IMR-90 (cell line): ENCODE measurements around the gene NR2F1. TPM values are rescaled to one million over a fixed set of nuclear protein-coding genes. Genes with fewer than 3 reads are reported as not detected.

Experiments used
- ATAC-seq: fragments of 200-7000 bp; cut with Tn5 transposase; 2 replicates; pipeline ENCODE4 v1.9.1; 2020; ENCODE audit warnings: low read depth, mild to moderate bottlenecking, moderate library complexity
- BruUV-seq: library from RNA; stranded (reverse); fragments of 400-500 nt; replicated peaks from 2 replicates; lab custom pipeline; 2021; lab: Mats Ljungman, UMichigan
- CTCF ChIA-PET: fragments of 300-600 bp; formaldehyde crosslinking; extraction: SDS; loops from one replicate; lab custom pipeline; 2021; ENCODE audit warnings: antibody characterized with exemption; lab: Yijun Ruan, JAX
- POLR2A ChIA-PET: fragments of 300-600 bp; sonication (Branson Sonifier 250); formaldehyde crosslinking; loops from one replicate; lab custom pipeline; 2022; ENCODE audit warnings: antibody characterized with exemption; ENCODE audit not compliant: unreplicated experiment; lab: Charles Lee
- DNase-seq: peaks from one replicate; pipeline ENCODE4 v3.0.0; 2013
- H2AFZ ChIP-seq: replicated peaks from 2 replicates; pipeline ENCODE3; 2013; ENCODE audit warnings: low read length, mild to moderate bottlenecking; ENCODE audit not compliant: poor library complexity
- H2AK5ac ChIP-seq: 2 replicates; pipeline ENCODE4 v1.6.1; 2013; ENCODE audit warnings: low read depth, low read length, inconsistent platforms
- H2AK9ac ChIP-seq: replicated peaks from 2 replicates; pipeline ENCODE3; 2013; ENCODE audit warnings: mild to moderate bottlenecking, low read depth, low read length, moderate library complexity; ENCODE audit not compliant: poor library complexity
- H2BK120ac ChIP-seq: 2 replicates; pipeline ENCODE4 v1.6.1; 2013; ENCODE audit warnings: low read depth, low read length, inconsistent platforms
- H2BK15ac ChIP-seq: 3 replicates; pipeline ENCODE4 v1.6.1; 2013; ENCODE audit warnings: low read depth, low read length, inconsistent platforms
- H2BK20ac ChIP-seq: 2 replicates; pipeline ENCODE4 v1.6.1; 2013; ENCODE audit warnings: low read depth, mild to moderate bottlenecking, inconsistent platforms, low read length, moderate library complexity
- H2BK5ac ChIP-seq: 2 replicates; pipeline ENCODE4 v1.6.1; 2013; ENCODE audit warnings: mild to moderate bottlenecking, low read depth, low read length, inconsistent platforms; ENCODE audit not compliant: poor library complexity, severe bottlenecking
- H3K14ac ChIP-seq: replicated peaks from 2 replicates; pipeline ENCODE4 v1.6.1; 2013; ENCODE audit warnings: low read depth, low read length, inconsistent platforms
- H3K18ac ChIP-seq: 2 replicates; pipeline ENCODE4 v1.6.1; 2013; ENCODE audit warnings: low read depth, low read length, control low read depth
- H3K23ac ChIP-seq: 2 replicates; pipeline ENCODE4 v1.6.1; 2013; ENCODE audit warnings: low read depth, low read length, inconsistent platforms
- H3K27ac ChIP-seq: 2 replicates; pipeline ENCODE4 v1.5.1; 2013; ENCODE audit warnings: mild to moderate bottlenecking, control low read depth, low read length; ENCODE audit not compliant: insufficient read depth
- H3K27me3 ChIP-seq: 2 replicates; pipeline ENCODE4 v1.6.1; 2013; ENCODE audit warnings: low read length; ENCODE audit not compliant: control insufficient read depth, insufficient read depth
- H3K36me3 ChIP-seq: 2 replicates; pipeline ENCODE4 v1.6.1; 2013; ENCODE audit warnings: low read length, mixed read lengths; ENCODE audit not compliant: control insufficient read depth, insufficient read depth
- H3K4ac ChIP-seq: 2 replicates; pipeline ENCODE4 v1.6.1; 2013; ENCODE audit warnings: low read depth, low read length, inconsistent platforms
- H3K4me1 ChIP-seq: 2 replicates; pipeline ENCODE4 v1.6.1; 2013; ENCODE audit warnings: low read length, mixed read lengths; ENCODE audit not compliant: control insufficient read depth, insufficient read depth
- H3K4me2 ChIP-seq: 2 replicates; pipeline ENCODE4 v1.6.1; 2013; ENCODE audit warnings: low read depth, mild to moderate bottlenecking, control low read depth, low read length, moderate library complexity
- H3K4me3 ChIP-seq: 2 replicates; pipeline ENCODE4 v1.5.1; 2013; ENCODE audit warnings: low read depth, mild to moderate bottlenecking, control low read depth, low read length, moderate library complexity; ENCODE audit not compliant: insufficient read depth
- H3K56ac ChIP-seq: 2 replicates; pipeline ENCODE4 v1.6.1; 2013; ENCODE audit warnings: low read length, inconsistent platforms; ENCODE audit not compliant: insufficient read depth; ENCODE audit errors: extremely low read depth
- H3K79me1 ChIP-seq, 2 experiments: 2 replicates each; pipeline ENCODE4 v1.6.1; 2013; ENCODE audit warnings: low read length in 2 of 2, inconsistent platforms in 1 of 2, low read depth in 1 of 2
- H3K9ac ChIP-seq: 2 replicates; pipeline ENCODE4 v1.6.1; 2013; ENCODE audit warnings: low read depth, low read length, control low read depth
- H3K9me1 ChIP-seq: 2 replicates; pipeline ENCODE4 v1.6.1; 2013; ENCODE audit warnings: low read length, inconsistent platforms; ENCODE audit not compliant: insufficient read depth
- H3K9me3 ChIP-seq: 2 replicates; pipeline ENCODE4 v1.6.1; 2013; ENCODE audit warnings: low read length; ENCODE audit not compliant: control insufficient read depth, insufficient read depth
- H4K20me1 ChIP-seq: 2 replicates; pipeline ENCODE4 v1.6.1; 2013; ENCODE audit warnings: low read length, inconsistent platforms; ENCODE audit not compliant: insufficient read depth
- H4K5ac ChIP-seq: 2 replicates; pipeline ENCODE4 v1.6.1; 2013; ENCODE audit warnings: mild to moderate bottlenecking, low read depth, low read length, control low read depth
- H4K8ac ChIP-seq, 2 experiments: 2 replicates each; pipeline ENCODE4 v1.6.1; 2013; ENCODE audit warnings: low read depth in 2 of 2, low read length in 2 of 2, control low read depth in 1 of 2, inconsistent platforms in 1 of 2
- H4K91ac ChIP-seq: 2 replicates; pipeline ENCODE4 v1.6.1; 2013; ENCODE audit warnings: low read depth, low read length, inconsistent platforms; ENCODE audit not compliant: insufficient read depth
- NFE2L2 ChIP-seq: fragments of 150-350 bp; IDR thresholded peaks from 2 replicates; pipeline ENCODE4 v1.6.1; 2016; ENCODE audit warnings: low read depth, mild to moderate bottlenecking, low read length
- POLR2A ChIP-seq: IDR thresholded peaks from 2 replicates; pipeline ENCODE4 v1.6.1; 2012; ENCODE audit warnings: mild to moderate bottlenecking, low read depth, low read length
- WGBS, 2 experiments: methylation state at CpG; one replicate each; pipeline versions ENCODE4 v1.1.5 to v1.1.7; 2013; ENCODE audit warnings: missing lambda C conversion rate in 2 of 2; ENCODE audit not compliant: insufficient read length in 1 of 2; ENCODE audit errors: extremely low coverage in 2 of 2; 5-methylcytosine and 5-hydroxymethylcytosine counted together
- dilution Hi-C: fragments of 300-500 bp; cut with HindIII; formaldehyde crosslinking; loops from one replicate; pipeline ENCODE4 v1.14.3; 2018; ENCODE audit warnings: low sequenced_read_pairs; ENCODE audit not compliant: unreplicated experiment
- in situ Hi-C: fragments of 300-500 bp; cut with MboI; formaldehyde crosslinking; loops from 3 replicates; pipeline ENCODE4 v1.14.3; 2019; ENCODE audit warnings: low sequenced_read_pairs, inconsistent platforms, mixed read lengths
- intact Hi-C: fragments of 100-400 bp; cut with micrococcal nuclease; formaldehyde crosslinking; loops from 2 replicates; pipeline ENCODE4 v1.10.0; 2022
- polyA plus RNA-seq, 3 experiments: library from polyadenylated mRNA; depleted of rRNA; stranded (reverse); fragments of >200 nt; gene quantifications; 2 replicates each; pipeline ENCODE4 v1.2.3, GENCODE V29; 2012; ENCODE audit warnings: low replicate concordance in 1 of 3
- total RNA-seq: library from RNA; depleted of rRNA; stranded (reverse); fragments of >200 nt; gene quantifications from 2 replicates; pipeline ENCODE4 v1.2.3, GENCODE V29; 2012

The NR2F1 gene
- total and polyA plus RNA-seq, 2 of the 4 experiments (the other 2 are of a cell fraction), result 19.0 to 160 TPM

GRCh38 chr5:93632327-93632726, 49.3 kb downstream of the NR2F1 start:
- H3K9me1 ChIP-seq, result no peaks in the 10 kb centered on the region
- no peaks in the 10 kb centered on the region for H4K20me1 ChIP-seq
- ChIA-PET POLR2A (no interaction called here), CTCF (no interaction called here)
- intact Hi-C loops (no loop called here), in situ Hi-C loops (no loop called here), dilution Hi-C loops (no loop called here)
- H3K9ac ChIP-seq, result no peak overlapping the region
- peaks cover 4% of the 10 kb centered on the region for H3K4me1 ChIP-seq
- no peak overlapping the region for H4K8ac ChIP-seq
- TF ChIP-seq POLR2A (no peak), NFE2L2 (peak; percentile 70)
- H3K36me3 ChIP-seq, result no peaks in the 10 kb centered on the region
- H3K27ac ChIP-seq, result peak overlapping the region; percentile 48; the same call in 1 of the 2 replicates
- DNase-seq (peak; percentile 57), ATAC-seq (peak; percentile 84)
- H2BK120ac ChIP-seq, result no peak overlapping the region
- no peak overlapping the region for H2AK5ac ChIP-seq
- no peak overlapping the region; the same call in 1 of the 2 replicates for H3K4me2 ChIP-seq
- no peaks in the 10 kb centered on the region for H3K27me3 ChIP-seq
- whole genome bisulfite sequencing, 2 experiments, result 95% methylated on average over 2 of the region's 4 CpGs; no CpG with 5 or more reads in 1 of the 2 experiments
- H4K91ac ChIP-seq, result no peak overlapping the region
- H3K56ac ChIP-seq, result no peak overlapping the region
- no peak overlapping the region for H2BK20ac ChIP-seq
- H3K18ac ChIP-seq, result no peak overlapping the region
- no peak overlapping the region for H3K14ac ChIP-seq
- H4K5ac ChIP-seq, result no peak overlapping the region; the same call in 1 of the 2 replicates
- no peak overlapping the region for H2BK5ac ChIP-seq
- no peak overlapping the region for H3K4me3 ChIP-seq
- no peaks in the 10 kb centered on the region for H3K9me3 ChIP-seq
- BruUV-seq, result no TSS peak
- no peak overlapping the region for H2BK15ac ChIP-seq
- no peak overlapping the region for H2AK9ac ChIP-seq
- H3K23ac ChIP-seq, result no peak overlapping the region
- no peak overlapping the region for H3K4ac ChIP-seq
- no peaks in the 10 kb centered on the region for H3K79me1 ChIP-seq
- H2AFZ ChIP-seq, result no peak overlapping the region
